DMS79 treated with DMSO at 0.1 percent for 48 hours (cell line): Measurements from ENCODE around the gene ANXA11.

Source experiments
- DNase-seq: peaks from one replicate; lab custom pipeline; 2025; lab: John Stamatoyannopoulos, UW

The ANXA11 gene

GRCh38 chr10:80104066-80104926, 101.0 kb downstream of the ANXA11 start:
- DNase-seq = no peak
